Adrenal gland (tissue), 12 donors: ENCODE results near the gene ZNF83. TPM values are rescaled to one million over a fixed set of nuclear protein-coding genes. Genes with fewer than 3 reads are reported as not detected.
"Not testable (repeated sequence)": the region's sequence is repeated elsewhere in the genome, so short reads cannot be mapped to it uniquely, and the experiment has no call there.

Experiments used
- DNase-seq, 7 donors: peaks; one replicate each; pipeline ENCODE4 v3.0.0-alpha.2; 2019 to 2020
- H3K27ac ChIP-seq, 5 donors: fragments of 200-600 bp; sonication (generic) in 4 of 5; 1 replicate in 3 of 5; 2 replicates in 2 of 5; pipeline versions ENCODE4 v1.5.1 to v1.8.0; 2016 to 2020; ENCODE audit warnings: mild to moderate bottlenecking in 1 of 5
- H3K27me3 ChIP-seq: fragments of 200-600 bp; 2 replicates; pipeline ENCODE4 v1.8.0; 2021
- H3K36me3 ChIP-seq, 2 donors: fragments of 200-600 bp; replicated peaks in 1 of 2; 1 replicate in 1 of 2; 2 replicates in 1 of 2; pipeline versions ENCODE4 v1.5.1 to v1.8.0; 2018 to 2022
- H3K4me1 ChIP-seq, 2 donors: fragments of 200-600 bp; replicated peaks in 1 of 2; 1 replicate in 1 of 2; 2 replicates in 1 of 2; pipeline versions ENCODE4 v1.5.1 to v1.8.0; 2018 to 2021
- H3K4me3 ChIP-seq, 4 donors: fragments of 200-600 bp; sonication (generic) in 3 of 4; one replicate each; pipeline ENCODE4 v1.5.1; 2016 to 2018
- H3K9me3 ChIP-seq, 3 donors: fragments of 200-600 bp; sonication (generic) in 1 of 3; replicated peaks in 1 of 3; 1 replicate in 2 of 3; 2 replicates in 1 of 3; pipeline versions ENCODE4 v1.5.1 to v1.8.0; 2016 to 2021
- POLR2A ChIP-seq, 2 donors: fragments of 450-650 bp; IDR thresholded peaks; one replicate each; pipeline ENCODE4 v1.6.1; 2017; ENCODE audit warnings: antibody characterized with exemption in 2 of 2, mild to moderate bottlenecking in 2 of 2, moderate library complexity in 1 of 2
- WGBS, 4 donors: extraction: QIAGEN DNeasy Blood & Tissue Kit in 2 of 4; methylation state at CpG; one replicate each; pipeline versions ENCODE4 v1.1.5 to v1.1.7; 2013 to 2017; 5-methylcytosine and 5-hydroxymethylcytosine counted together
- intact Hi-C, 2 donors: fragments of 100-400 bp; cut with DNase I; formaldehyde crosslinking; loops; one replicate each; pipeline versions ENCODE4 v1.14.1 to v1.15.0; 2022 to 2023
- polyA plus RNA-seq, 3 donors: library from polyadenylated mRNA; stranded (reverse); fragments of 200-250 nt in 2 of 3; fragments of 350-450 nt in 1 of 3; fragmentation: Illumina TruSeq in 1 of 3; extraction: RNeasy Lipid Tissue Mini Kit (QIAGEN cat#74804) in 1 of 3; gene quantifications; one replicate each; pipeline ENCODE4 v1.2.3, GENCODE V29; 2013 to 2014
- total RNA-seq, 9 donors: library from RNA; depleted of rRNA in 4 of 9; stranded (reverse); fragments of >200 nt in 4 of 9; fragments of 120-200 nt in 1 of 9; fragmentation: NEBNext Ultra II Directional in 1 of 9; extraction: Animal tissue kit (Norgen Biotek cat#: 25700) in 1 of 9; gene quantifications; one replicate each; pipeline versions ENCODE4 v1.1.0 to v1.2.4, GENCODE V29; 2013 to 2023
- TF ChIP-seq, protein P1 (sequence below), 6 experiments: fragments of 450-650 bp in 4 of 6; fragments of 200-600 bp in 2 of 6; sonication (generic) in 1 of 6; IDR thresholded peaks; 1 replicate in 5 of 6; 2 replicates in 1 of 6; pipeline versions ENCODE4 v1.5.1 to v1.8.0; 2016 to 2021; ENCODE audit warnings: antibody characterized with exemption in 6 of 6, mild to moderate bottlenecking in 2 of 6, moderate library complexity in 1 of 6
- donor health status: healthy with polysubstance abuse.
- donor health status: Bipolar disorder and iron deficiency.
- donor health status: DM: yes; HTN: yes; CAD: no.
- donor health status: DM: no; HTN: no; CAD: no.
- donor health status: DM: no; HTN: no; CAD: no.
- donor health status: DM: yes; HTN: yes; CAD: no.

The ZNF83 gene
- total and polyA plus RNA-seq, 12 donors = 23.4 to 344 (median 66.1) TPM

DNA sequence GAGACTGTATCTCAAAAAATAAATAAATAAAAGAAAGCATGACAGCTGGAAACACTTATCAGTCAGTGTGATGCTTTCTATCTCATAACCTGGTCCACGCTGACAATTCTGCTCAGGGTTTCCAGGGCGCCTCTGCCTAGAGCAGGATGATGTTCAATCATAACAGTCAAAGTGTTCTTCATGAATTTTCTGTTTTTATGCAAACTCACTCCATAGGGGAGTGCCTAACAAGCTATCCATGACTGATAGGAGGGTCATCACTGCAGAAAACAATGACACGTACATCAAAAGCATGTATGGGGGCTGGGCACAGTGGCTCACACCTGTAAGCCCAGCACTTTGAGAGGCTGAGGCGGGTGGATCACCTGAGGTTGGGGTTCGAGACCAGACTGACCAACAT is 41.4 kb upstream of the ZNF83 start:
- Histone ChIP-seq H3K9me3 (no peaks in the 10 kb centered on the region), H3K4me1 (no peaks in the 10 kb centered on the region), H3K27me3 (no peaks in the 10 kb centered on the region), H3K27ac (no peak overlapping the region), H3K36me3 (no peaks in the 10 kb centered on the region), H3K4me3 (no peak overlapping the region)
- TF ChIP-seq, protein P1, sequence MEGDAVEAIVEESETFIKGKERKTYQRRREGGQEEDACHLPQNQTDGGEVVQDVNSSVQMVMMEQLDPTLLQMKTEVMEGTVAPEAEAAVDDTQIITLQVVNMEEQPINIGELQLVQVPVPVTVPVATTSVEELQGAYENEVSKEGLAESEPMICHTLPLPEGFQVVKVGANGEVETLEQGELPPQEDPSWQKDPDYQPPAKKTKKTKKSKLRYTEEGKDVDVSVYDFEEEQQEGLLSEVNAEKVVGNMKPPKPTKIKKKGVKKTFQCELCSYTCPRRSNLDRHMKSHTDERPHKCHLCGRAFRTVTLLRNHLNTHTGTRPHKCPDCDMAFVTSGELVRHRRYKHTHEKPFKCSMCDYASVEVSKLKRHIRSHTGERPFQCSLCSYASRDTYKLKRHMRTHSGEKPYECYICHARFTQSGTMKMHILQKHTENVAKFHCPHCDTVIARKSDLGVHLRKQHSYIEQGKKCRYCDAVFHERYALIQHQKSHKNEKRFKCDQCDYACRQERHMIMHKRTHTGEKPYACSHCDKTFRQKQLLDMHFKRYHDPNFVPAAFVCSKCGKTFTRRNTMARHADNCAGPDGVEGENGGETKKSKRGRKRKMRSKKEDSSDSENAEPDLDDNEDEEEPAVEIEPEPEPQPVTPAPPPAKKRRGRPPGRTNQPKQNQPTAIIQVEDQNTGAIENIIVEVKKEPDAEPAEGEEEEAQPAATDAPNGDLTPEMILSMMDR (IDR thresholded peaks at IDR 0.05) = no peak
- TF ChIP-seq POLR2A (IDR thresholded peaks at IDR 0.05) = no peak
- no peak for DNase-seq
- WGBS, 4 donors = 92 to 97% (median 96%) methylated on average over 5 of the region's 5 CpGs
- intact Hi-C loops = no loop called here

DNA sequence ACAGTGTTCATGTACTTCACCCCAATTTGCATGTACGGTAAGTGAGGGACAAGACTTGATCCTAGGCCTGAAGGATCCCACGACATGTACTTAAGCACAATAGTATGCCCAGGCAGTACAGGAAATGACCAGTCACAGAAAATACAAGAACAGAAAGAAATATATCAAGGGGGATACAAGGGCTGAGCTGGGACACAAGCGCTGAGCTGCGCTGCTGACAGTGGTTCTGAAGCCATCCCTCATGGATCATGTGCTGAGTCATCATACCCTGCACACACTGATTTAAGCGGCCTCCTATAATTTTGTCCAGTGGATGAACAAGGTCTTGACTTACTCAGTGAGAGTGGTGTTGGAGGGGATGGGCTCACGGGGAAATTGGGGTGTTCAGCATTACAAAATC is 37.1 kb upstream of the ZNF83 start:
- intact Hi-C loops, H3K4me3 ChIP-seq, H3K4me1 ChIP-seq, H3K36me3 ChIP-seq, H3K27me3 ChIP-seq, H3K9me3 ChIP-seq: not testable (repeated sequence)
- peak overlapping the region in 1 of 5 donors; percentile 15 for H3K27ac ChIP-seq
- 65 to 90% (median 71%) methylated on average over 6 of the region's 6 CpGs for WGBS, 4 donors
- peak in 1 of 7 donors; percentile 18 for DNase-seq

DNA sequence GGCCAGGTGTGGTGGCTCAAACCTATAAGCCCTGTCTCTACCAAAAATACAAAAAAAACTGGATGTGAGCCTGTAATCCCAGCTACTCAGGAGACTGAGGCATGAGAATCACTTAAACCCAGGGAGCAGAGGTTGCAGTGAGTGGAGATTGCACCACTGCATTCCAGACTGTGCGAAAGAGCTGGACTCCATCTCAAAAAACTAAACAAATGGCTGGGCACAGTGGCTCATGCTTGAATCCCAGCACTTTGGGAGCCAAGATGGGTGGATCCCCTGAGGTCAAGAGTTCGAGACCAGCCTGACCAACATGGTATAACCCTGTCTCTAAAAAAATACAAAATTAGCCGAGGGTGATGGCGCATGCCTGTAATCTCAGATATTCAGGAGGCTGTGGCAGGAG is 34.9 kb upstream of the ZNF83 start:
- intact Hi-C loops = no loop called here
- WGBS, 4 donors = 90 to 99% (median 94%) methylated on average over 4 of the region's 4 CpGs
- Histone ChIP-seq H3K4me3 (no peak overlapping the region), H3K36me3 (no peaks in the 10 kb centered on the region), H3K27me3 (no peaks in the 10 kb centered on the region), H3K4me1 (no peaks in the 10 kb centered on the region), H3K27ac (no peak overlapping the region), H3K9me3 (no peaks in the 10 kb centered on the region)
- TF ChIP-seq, protein P1 (IDR thresholded peaks at IDR 0.05) = no peak
- TF ChIP-seq POLR2A (IDR thresholded peaks at IDR 0.05) = no peak
- DNase-seq = no peak

DNA sequence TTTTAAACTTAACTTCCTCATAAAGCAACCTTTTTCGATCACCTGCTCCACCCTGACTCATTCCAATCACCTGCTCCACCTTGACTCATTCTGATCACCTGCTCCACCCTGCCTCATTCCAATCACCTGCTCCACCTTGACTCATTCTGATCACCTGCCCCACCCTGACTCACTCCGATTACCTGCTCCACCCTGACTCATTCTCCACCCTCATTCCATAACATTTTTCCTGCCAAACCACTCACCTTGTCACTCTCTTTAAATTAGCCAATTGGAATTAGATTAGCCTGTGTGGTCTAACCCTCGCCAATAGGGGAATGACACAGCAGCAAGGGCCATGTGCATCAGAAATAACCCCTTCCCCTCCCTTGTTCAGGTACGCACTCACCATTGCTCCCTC is 31.9 kb upstream of the ZNF83 start:
- no peaks in the 10 kb centered on the region for H3K9me3 ChIP-seq
- H3K27me3 ChIP-seq = no peaks in the 10 kb centered on the region
- no peak overlapping the region for H3K27ac ChIP-seq
- DNase-seq = no peak
- 93 to 97% (median 95%) methylated on average over 4 of the region's 4 CpGs for WGBS, 4 donors
- no peaks in the 10 kb centered on the region for H3K4me1 ChIP-seq
- intact Hi-C loops = no loop called here
- no peak overlapping the region for H3K4me3 ChIP-seq
- H3K36me3 ChIP-seq = no peaks in the 10 kb centered on the region
- TF ChIP-seq POLR2A (IDR thresholded peaks at IDR 0.05) = no peak
- TF ChIP-seq, protein P1 (IDR thresholded peaks at IDR 0.05) = no peak

DNA sequence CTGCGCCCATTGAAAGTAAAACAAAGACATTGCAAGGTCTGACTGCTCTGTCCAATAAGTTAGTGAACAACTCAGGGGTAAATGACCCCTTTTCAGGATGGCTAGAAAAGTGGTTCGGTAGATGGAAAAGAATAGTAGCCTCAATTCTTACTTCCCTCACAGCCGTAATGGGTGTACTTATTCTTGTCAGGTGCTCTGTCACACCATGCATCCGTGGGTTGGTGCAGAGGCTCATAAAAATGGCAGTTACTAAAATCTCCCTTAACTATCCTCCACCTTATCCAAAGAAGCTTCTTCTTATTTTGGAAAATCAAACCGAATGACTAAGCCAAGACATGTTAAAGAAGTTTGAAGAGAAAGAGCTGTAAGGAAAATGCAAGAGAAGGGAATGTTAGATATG is 31.4 kb upstream of the ZNF83 start:
- H3K4me3 ChIP-seq = no peak overlapping the region
- H3K4me1 ChIP-seq = no peaks in the 10 kb centered on the region
- no peaks in the 10 kb centered on the region for H3K9me3 ChIP-seq
- 93 to 96% (median 95%) methylated on average over 5 of the region's 5 CpGs for WGBS, 4 donors
- intact Hi-C loops = no loop called here
- H3K27ac ChIP-seq = no peak overlapping the region
- TF ChIP-seq, protein P1 (IDR thresholded peaks at IDR 0.05) = no peak
- no peak for TF ChIP-seq POLR2A (IDR thresholded peaks at IDR 0.05)
- no peaks in the 10 kb centered on the region for H3K36me3 ChIP-seq
- H3K27me3 ChIP-seq = no peaks in the 10 kb centered on the region
- DNase-seq = no peak
